Memory B cell (primary cell): ENCODE data around the gene HES2.

Experiments
- ATAC-seq: fragments of 150-1000 bp; cut with Tn5 transposase; 2 replicates; pipeline ENCODE4 v1.10.0; 2021; ENCODE audit warnings: low read depth, mild to moderate bottlenecking, moderate library complexity
- DNase-seq, 2 donors: peaks; one replicate each; pipeline ENCODE4 v3.0.0; 2022; ENCODE audit warnings: low spot score in 2 of 2
- H3K27ac Mint-ChIP-seq: one replicate; pipeline ENCODE4 v1.8.0; 2022; ENCODE audit warnings: mild to moderate bottlenecking, moderate library complexity, mixed read lengths
- H3K27me3 Mint-ChIP-seq: one replicate; pipeline ENCODE4 v1.8.0; 2022; ENCODE audit warnings: mixed read lengths
- H3K36me3 Mint-ChIP-seq: one replicate; pipeline ENCODE4 v1.8.0; 2022; ENCODE audit warnings: mild to moderate bottlenecking, mixed read lengths
- H3K4me1 Mint-ChIP-seq: one replicate; pipeline ENCODE4 v1.8.0; 2022; ENCODE audit warnings: mixed read lengths
- H3K4me3 Mint-ChIP-seq: one replicate; pipeline ENCODE4 v1.8.0; 2022; ENCODE audit warnings: mild to moderate bottlenecking, moderate library complexity, mixed read lengths
- H3K9me3 Mint-ChIP-seq: one replicate; pipeline ENCODE4 v1.8.0; 2022; ENCODE audit warnings: mixed read lengths

HES2 gene

GRCh38 chr1:6420454-6421042 lies 829 bp upstream of the HES2 start:
- no peaks in the 10 kb centered on the region for H3K36me3 Mint-ChIP-seq
- H3K27ac Mint-ChIP-seq = no peak overlapping the region
- peaks cover 30% of the 10 kb centered on the region for H3K27me3 Mint-ChIP-seq
- H3K9me3 Mint-ChIP-seq = no peaks in the 10 kb centered on the region
- peaks cover 7% of the 10 kb centered on the region for H3K4me1 Mint-ChIP-seq
- DNase-seq = no peak
- no peak overlapping the region for H3K4me3 Mint-ChIP-seq
- ATAC-seq = no peak

DNA sequence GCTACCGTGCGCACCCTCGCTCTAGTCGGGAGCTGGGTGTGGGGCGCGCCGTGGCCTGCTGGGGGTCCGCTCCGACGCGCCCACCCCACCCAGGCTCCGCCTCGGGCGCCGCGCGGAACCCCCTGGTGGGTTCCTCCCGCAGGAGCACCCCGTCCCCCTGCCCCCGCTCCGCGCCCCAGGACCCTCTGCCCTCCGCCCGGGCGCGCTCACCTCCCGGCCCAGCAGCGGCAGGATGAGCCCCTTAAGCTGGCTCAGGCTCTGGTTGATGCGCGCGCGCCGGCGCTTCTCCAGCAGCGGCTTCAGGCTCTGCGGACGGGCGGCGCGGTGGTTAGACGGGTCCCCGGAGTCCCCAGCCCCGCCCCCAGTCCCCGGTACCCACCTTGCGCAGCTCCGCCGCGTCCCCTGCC lies 319 bp downstream of the HES2 start:
- Mint-ChIP-seq H3K36me3 (no peaks in the 10 kb centered on the region), H3K27ac (no peak overlapping the region), H3K4me3 (no peak overlapping the region), H3K9me3 (no peaks in the 10 kb centered on the region), H3K27me3 (peaks cover 32% of the 10 kb centered on the region), H3K4me1 (peaks cover 9% of the 10 kb centered on the region)
- DNase-seq = no peak
- ATAC-seq = no peak

DNA sequence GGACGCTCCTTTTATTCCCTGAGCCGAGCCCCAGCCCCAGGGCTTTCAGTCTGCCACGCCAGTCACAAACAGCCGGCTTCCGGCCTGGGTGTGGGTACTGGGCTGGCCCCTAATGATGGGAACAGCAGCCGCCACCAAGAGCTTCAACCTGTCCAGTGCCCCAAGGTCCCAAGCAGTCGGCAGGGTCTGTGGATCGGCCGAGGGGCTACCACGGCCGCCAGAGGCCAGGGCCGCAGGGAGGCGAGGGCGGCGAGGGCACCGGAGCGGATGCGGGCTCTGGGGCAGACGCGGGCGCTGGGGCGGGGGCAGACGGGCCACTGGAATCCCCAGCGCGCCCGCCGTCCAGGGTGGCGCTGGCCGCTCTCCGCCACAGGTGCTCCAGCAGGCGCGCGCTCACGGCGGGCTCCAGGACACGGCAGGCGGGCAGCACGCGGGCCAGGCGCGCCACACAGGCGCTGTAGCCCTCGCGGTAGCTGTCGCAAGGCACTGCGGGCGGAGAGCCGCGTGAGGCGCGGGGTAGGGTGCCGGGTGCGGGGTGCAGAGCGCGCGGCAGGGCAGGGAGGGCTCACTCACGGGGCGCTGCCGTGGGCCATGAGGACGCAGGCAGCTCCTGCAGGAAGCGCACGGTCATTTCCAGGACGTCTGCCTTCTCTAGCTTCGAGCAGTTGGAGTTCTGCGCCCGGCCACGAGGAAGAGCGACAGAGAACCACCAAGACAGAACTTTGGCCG lies 887 bp downstream of the HES2 start:
- Mint-ChIP-seq H3K4me1 (peaks cover 5% of the 10 kb centered on the region), H3K27me3 (peaks cover 27% of the 10 kb centered on the region), H3K36me3 (no peaks in the 10 kb centered on the region), H3K4me3 (peak overlapping the region; percentile 32), H3K9me3 (no peaks in the 10 kb centered on the region), H3K27ac (no peak overlapping the region)
- DNase-seq (no peak), ATAC-seq (no peak)

GRCh38 chr1:6417961-6418667 lies 1.6 kb downstream of the HES2 start:
- Mint-ChIP-seq H3K27me3 (peaks cover 29% of the 10 kb centered on the region), H3K36me3 (no peaks in the 10 kb centered on the region), H3K9me3 (no peaks in the 10 kb centered on the region), H3K4me3 (no peak overlapping the region), H3K27ac (no peak overlapping the region), H3K4me1 (peaks cover 4% of the 10 kb centered on the region)
- ATAC-seq (no peak), DNase-seq (no peak)

- Mint-ChIP-seq H3K4me3 (no peak overlapping the region), H3K27me3 (peaks cover 31% of the 10 kb centered on the region), H3K4me1 (peaks cover 4% of the 10 kb centered on the region), H3K9me3 (no peaks in the 10 kb centered on the region), H3K36me3 (no peaks in the 10 kb centered on the region), H3K27ac (no peak overlapping the region)
- DNase-seq (no peak), ATAC-seq (no peak)
Observed at GRCh38 chr1:6416906-6417305, 2.8 kb downstream of the HES2 start.

DNA sequence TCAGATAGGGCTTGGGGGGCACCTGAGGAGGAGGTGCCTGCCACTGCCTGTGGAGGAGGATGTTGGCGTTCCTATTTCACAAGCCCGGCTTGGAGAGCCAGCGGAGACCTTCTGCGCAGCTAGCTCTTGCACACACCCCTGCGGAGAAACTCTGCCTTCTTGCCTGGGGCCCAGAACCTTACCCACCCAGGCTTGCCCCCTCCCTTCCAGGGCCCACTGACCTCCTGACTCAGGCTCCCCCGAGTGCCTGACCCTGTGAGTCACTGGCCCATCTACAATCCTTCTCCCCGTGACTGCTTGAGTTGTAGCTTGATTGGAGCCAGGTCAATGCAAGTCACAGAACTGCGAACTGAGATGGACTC lies 3.4 kb downstream of the HES2 start:
- Mint-ChIP-seq H3K27ac (no peak overlapping the region), H3K4me1 (peaks cover 4% of the 10 kb centered on the region)

GRCh38 chr1:6414881-6415626 lies 4.7 kb downstream of the HES2 start:
- H3K4me1 Mint-ChIP-seq = peaks cover 4% of the 10 kb centered on the region
- no peak overlapping the region for H3K4me3 Mint-ChIP-seq
- no peak for ATAC-seq
- H3K36me3 Mint-ChIP-seq = no peaks in the 10 kb centered on the region
- no peak overlapping the region for H3K27ac Mint-ChIP-seq
- peaks cover 36% of the 10 kb centered on the region for H3K27me3 Mint-ChIP-seq
- no peaks in the 10 kb centered on the region for H3K9me3 Mint-ChIP-seq
- no peak for DNase-seq

More for the DNA sequence above, 3.4 kb downstream of the HES2 start:
- DNase-seq = no peak
- ATAC-seq = no peak
- H3K9me3 Mint-ChIP-seq = no peaks in the 10 kb centered on the region
- peaks cover 30% of the 10 kb centered on the region for H3K27me3 Mint-ChIP-seq
- no peaks in the 10 kb centered on the region for H3K36me3 Mint-ChIP-seq
- no peak overlapping the region for H3K4me3 Mint-ChIP-seq

DNA sequence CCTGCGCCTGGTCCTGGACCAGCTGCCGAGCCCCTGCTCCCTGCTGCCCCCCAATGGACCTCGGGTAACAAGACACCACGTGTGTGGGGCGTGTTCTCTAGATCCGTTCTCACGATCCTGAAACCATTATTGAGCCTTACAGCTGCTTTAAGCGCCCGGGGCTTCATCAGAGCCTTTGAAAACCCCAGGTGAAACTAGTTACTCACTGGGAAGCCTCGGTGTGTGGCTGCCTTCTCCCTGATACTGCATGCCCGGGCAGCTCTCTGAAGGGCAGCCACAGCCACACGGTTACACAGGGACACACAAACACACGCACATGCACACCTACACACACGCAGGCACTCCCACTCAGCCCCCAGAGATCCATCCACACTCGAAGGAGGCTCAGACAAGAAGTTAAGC lies 5.3 kb downstream of the HES2 start:
- peaks cover 4% of the 10 kb centered on the region for H3K4me1 Mint-ChIP-seq
- H3K36me3 Mint-ChIP-seq = no peaks in the 10 kb centered on the region
- no peak overlapping the region for H3K4me3 Mint-ChIP-seq
- ATAC-seq = peak; percentile 43
- no peaks in the 10 kb centered on the region for H3K9me3 Mint-ChIP-seq
- no peak for DNase-seq
- H3K27ac Mint-ChIP-seq = no peak overlapping the region
- H3K27me3 Mint-ChIP-seq = peaks cover 36% of the 10 kb centered on the region

GRCh38 chr1:6412896-6413295 lies 6.8 kb downstream of the HES2 start:
- H3K4me3 Mint-ChIP-seq = no peak overlapping the region
- DNase-seq (no peak), ATAC-seq (no peak)
- H3K27me3 Mint-ChIP-seq = peaks cover 34% of the 10 kb centered on the region
- no peaks in the 10 kb centered on the region for H3K36me3 Mint-ChIP-seq
- peaks cover 4% of the 10 kb centered on the region for H3K4me1 Mint-ChIP-seq
- no peaks in the 10 kb centered on the region for H3K9me3 Mint-ChIP-seq
- H3K27ac Mint-ChIP-seq = no peak overlapping the region

GRCh38 chr1:6410248-6410893 lies 9.3 kb downstream of the HES2 start:
- H3K4me3 Mint-ChIP-seq = no peak overlapping the region
- peaks cover 15% of the 10 kb centered on the region for H3K27me3 Mint-ChIP-seq
- DNase-seq (no peak), ATAC-seq (no peak)
- no peaks in the 10 kb centered on the region for H3K9me3 Mint-ChIP-seq
- H3K4me1 Mint-ChIP-seq = peaks cover 4% of the 10 kb centered on the region
- H3K27ac Mint-ChIP-seq = no peak overlapping the region
- H3K36me3 Mint-ChIP-seq = no peaks in the 10 kb centered on the region

DNA sequence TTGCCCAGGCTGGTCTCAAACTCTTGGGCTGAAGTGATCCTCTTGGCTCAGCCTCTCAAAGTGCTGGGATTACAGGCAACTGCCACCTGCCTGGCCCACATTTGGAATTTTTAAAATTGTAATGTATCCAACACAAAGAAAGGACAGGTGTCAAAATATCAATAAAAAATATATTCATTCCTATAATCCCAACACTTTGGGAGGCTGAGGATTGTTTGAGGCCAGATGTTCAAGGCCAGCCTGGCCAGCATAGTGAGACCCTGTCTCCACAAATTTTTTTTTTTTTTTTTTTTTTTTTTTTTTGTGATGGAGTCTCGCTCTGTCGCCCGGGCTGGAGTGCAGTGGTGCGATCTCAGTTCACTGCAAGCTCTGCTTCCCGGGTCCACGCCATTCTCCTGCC lies 10.0 kb downstream of the HES2 start:
- Mint-ChIP-seq H3K27me3 (peaks cover 17% of the 10 kb centered on the region), H3K36me3 (no peaks in the 10 kb centered on the region)

DNA sequence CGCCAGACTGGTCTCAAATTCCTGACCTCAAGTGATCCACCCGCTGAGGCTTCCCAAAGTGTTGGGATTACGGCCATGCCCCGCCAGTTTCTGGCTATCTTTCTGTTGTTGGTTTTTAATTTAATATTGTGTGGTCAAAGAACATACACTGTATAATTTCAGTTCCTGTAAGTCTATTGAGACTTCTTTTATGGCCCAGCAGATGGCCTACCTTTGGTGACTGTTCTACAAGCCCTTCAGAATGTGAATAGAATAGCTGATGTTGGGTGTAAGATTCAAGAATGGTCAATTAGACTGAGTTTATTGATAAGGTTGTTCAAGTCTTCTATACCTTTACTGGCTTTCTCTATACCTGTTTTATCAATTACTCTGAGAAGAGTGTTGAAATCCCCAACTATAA lies 10.7 kb downstream of the HES2 start:
- no peak for DNase-seq
- peaks cover 17% of the 10 kb centered on the region for H3K27me3 Mint-ChIP-seq
- H3K4me1 Mint-ChIP-seq = no peaks in the 10 kb centered on the region
- no peaks in the 10 kb centered on the region for H3K9me3 Mint-ChIP-seq
- ATAC-seq = no peak
- no peak overlapping the region for H3K4me3 Mint-ChIP-seq
- no peak overlapping the region for H3K27ac Mint-ChIP-seq
- H3K36me3 Mint-ChIP-seq = no peaks in the 10 kb centered on the region

More for the DNA sequence above, 10.0 kb downstream of the HES2 start:
- DNase-seq = no peak
- no peak for ATAC-seq
- Mint-ChIP-seq H3K9me3 (no peaks in the 10 kb centered on the region), H3K4me1 (peaks cover 4% of the 10 kb centered on the region), H3K4me3 (no peak overlapping the region), H3K27ac (no peak overlapping the region)

DNA sequence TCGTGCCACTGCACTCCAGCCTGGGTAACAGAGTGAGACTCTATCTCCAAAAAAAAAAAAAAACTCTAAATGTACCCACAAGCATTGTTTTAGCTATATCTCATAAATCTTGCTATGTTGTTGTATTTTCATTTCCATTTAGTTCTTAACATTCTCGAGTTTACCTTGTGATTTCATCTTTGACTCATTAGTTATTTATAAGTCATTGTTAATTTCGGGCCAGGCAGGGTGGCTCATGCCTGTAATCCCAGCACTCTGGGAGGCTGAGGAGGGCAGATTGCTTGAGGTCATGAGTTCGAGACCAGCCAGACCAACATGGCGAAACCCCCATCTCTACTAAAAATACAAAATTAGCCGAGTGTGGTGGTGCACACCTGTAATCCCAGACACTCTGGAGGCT lies 11.7 kb downstream of the HES2 start:
- Mint-ChIP-seq H3K4me1 (no peaks in the 10 kb centered on the region), H3K36me3 (no peaks in the 10 kb centered on the region), H3K27me3 (peaks cover 15% of the 10 kb centered on the region), H3K9me3 (no peaks in the 10 kb centered on the region), H3K4me3 (no peak overlapping the region), H3K27ac (no peak overlapping the region)
- ATAC-seq (no peak), DNase-seq (no peak)

GRCh38 chr1:6401673-6402072 lies 18.0 kb downstream of the HES2 start:
- H3K27me3 Mint-ChIP-seq = peaks cover 3% of the 10 kb centered on the region
- ATAC-seq (no peak), DNase-seq (no peak)
- H3K4me3 Mint-ChIP-seq = no peak overlapping the region
- no peaks in the 10 kb centered on the region for H3K4me1 Mint-ChIP-seq
- no peak overlapping the region for H3K27ac Mint-ChIP-seq
- no peaks in the 10 kb centered on the region for H3K36me3 Mint-ChIP-seq
- H3K9me3 Mint-ChIP-seq = no peaks in the 10 kb centered on the region
